ENCODE results near the gene ADCY4.
"Not testable (repeated sequence)": the region's sequence is repeated elsewhere in the genome, so short reads cannot be mapped to it uniquely, and the experiment has no call there.

The ADCY4 gene

GRCh38 chr14:24337824-24338175, 2.9 kb upstream of the ADCY4 start:
- no peak for DNase-seq

GRCh38 chr14:24337144-24337823, 2.4 kb upstream of the ADCY4 start:
- no peak for DNase-seq

DNA sequence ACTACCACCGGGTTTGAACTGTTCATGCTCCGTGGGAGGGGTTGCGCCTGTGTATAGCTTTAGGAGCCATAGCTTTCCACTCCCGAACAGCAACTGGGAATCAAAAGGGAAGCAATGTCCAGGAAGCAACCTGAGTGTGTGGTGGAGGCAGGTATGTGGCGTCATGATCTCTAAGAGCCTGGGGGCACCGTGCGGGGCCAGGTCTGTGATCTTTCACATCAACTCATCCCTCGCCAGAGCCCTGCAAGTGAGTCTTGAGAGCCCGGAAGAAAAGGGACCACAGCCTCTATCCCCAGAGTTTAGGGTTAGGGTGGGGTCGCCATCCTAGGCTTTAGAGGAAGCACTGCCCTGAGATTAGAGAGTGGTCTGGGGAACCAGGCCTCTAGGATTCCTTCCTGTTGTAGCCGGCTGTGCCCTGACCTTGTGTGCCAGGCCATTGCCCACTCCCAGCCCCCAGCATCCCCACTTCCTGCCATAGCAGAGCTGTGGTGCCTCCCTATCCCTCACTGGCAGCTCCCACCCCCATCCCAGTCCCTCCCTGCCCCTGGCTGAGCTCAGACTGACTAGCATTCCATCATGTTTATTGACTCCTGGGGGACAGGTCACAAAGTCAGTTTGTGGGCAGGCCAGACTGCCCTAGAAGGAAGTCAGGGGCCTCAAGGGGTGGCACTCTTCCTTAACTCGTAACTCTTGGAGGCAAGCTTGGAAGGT, 745 bp upstream of the ADCY4 start:
- peak; percentile 66 for DNase-seq

- peak; percentile 70 for DNase-seq
These were observed 2.4 kb downstream of the ADCY4 start for GRCh38 chr14:24332268-24332993.

DNA sequence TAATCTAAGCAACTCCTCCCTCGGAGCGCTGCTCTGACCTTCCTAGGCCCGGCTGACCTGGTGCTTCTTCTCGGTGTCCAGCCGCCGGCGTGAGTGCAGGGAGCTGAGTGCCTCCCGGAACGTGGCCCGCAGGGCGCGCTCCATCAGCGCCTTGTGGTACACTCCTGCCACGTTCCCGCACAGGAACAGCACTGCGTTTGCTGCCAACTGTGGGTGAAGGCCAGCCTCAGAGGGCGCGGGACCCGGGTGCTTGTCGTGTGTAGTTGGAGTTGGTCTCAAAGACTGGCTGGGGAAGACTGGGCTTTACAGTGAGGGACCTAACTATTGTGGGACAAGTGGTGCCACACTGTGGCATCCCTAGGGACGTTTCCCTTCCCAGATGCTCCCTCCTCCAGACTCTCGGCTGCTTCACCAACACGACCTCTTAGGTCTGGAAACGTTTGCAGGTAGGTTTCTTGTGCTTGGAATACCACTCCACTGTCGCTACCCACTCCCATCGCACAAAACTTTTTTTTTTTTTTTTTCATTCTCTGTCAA, 3.1 kb downstream of the ADCY4 start:
- DNase-seq, result no peak

DNA sequence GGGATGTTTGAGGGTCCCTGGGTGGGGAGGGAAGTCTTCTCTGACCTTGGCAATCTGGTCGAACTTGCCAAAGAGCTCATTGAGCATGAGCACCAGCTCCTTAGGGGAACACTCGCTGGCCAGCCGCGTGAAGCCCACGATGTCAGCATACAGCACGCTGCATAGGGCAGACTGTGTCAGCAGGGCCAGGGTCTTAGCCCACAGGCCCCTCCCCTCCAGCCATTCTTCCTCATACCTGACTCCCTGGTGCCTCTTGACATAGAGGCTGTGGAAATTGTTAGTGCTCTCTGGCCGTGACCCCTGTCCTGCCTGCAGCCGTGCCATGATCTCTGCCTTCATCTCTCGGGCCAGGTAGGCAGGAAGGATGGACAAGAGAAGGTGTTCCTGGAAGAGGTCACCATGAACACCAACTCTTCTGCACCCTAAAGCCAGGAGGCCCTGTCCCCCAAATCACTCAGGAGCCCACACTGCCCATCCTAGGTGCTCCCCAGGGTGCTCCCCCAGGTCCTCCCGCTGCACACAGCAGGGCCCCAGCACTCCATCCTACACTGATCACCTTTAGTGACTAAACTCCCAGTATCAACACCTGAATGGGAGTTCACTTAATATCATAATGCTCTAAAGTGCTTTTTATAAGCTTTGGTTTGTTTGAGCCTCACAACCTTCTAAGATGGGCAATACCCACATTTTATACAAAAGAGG, 3.7 kb downstream of the ADCY4 start:
- DNase-seq, result no peak

- peak; percentile 44 for DNase-seq
These were observed 5.1 kb downstream of the ADCY4 start for GRCh38 chr14:24329736-24330135.

DNA sequence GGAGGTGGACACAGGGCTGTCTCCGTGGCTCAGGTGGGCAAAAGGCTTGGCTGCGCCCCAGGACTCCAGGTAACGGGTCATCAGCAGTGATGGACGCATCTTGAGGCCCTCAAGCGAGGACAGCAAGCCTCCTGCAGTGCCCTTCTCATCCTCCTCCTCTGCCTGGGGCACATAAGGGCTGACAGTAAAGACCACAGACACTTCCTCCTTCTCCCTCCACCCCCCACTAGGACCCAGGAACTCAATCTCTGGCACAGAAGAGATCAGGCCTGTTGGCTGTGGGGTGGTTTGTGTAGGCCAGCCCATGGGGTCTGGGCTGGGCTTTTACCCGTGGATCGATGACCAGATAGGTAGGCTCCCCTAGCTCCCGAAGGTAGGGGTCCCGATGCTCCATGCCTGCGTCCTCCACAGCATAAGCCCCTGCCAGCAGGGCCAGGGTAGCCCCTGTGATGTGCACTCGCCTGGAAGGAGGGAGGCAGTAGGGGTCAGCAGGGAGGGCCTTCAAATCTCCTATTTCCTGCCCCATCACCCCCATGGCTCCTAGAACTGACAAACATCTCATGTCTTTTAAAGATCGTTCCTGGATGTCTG, 5.7 kb downstream of the ADCY4 start:
- DNase-seq, result no peak

- DNase-seq, result not testable (repeated sequence)
These were observed 7.0 kb downstream of the ADCY4 start for GRCh38 chr14:24327914-24328313.

GRCh38 chr14:24327303-24327702, 7.6 kb downstream of the ADCY4 start:
- DNase-seq, result peak; percentile 56

- DNase-seq, result no peak
These were observed 8.9 kb downstream of the ADCY4 start for GRCh38 chr14:24325963-24326362.

GRCh38 chr14:24325041-24325530, 9.8 kb downstream of the ADCY4 start:
- DNase-seq, result no peak

GRCh38 chr14:24324024-24324423, 10.8 kb downstream of the ADCY4 start:
- DNase-seq, result no peak

DNA sequence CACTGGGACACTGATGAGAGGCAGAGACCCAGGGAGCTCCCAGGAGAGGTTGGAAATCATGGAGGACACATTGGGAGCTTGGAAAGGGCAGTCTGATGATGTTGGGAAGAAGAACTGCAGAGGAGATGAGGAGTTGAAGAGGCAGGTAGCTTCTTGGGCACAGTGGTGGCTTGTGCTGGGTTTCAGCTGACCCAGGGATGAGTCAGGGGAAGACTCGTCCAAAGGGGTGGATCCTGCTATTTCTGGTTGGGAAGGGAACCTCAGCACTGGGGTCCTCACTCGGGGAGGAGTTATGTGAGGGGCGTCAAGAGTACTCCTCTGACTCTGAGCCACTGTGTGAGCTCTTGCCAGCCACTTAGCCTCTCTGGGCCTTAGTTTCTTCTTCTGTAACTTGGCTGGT, 11.5 kb downstream of the ADCY4 start:
- no peak for DNase-seq

DNA sequence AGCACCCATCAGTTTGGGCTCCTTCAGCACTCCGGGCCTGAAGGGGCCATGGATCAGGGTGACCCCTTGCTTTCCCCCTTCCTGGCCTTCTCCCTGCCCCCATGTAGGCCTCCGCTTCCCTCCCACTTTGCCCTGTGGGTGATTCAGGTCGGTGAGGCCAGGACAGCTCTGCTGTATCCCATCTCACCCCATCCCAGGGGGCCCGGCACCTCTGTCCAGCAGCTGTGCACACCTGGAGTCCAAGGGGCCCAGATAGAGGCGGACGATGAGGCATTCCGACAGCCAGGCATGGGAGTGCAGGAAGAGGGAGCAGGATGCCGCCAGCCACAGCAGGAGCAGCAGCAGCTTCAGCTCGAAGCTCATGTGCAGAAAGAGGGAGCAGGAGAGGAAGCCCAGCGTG, 12.2 kb downstream of the ADCY4 start:
- no peak for DNase-seq

GRCh38 chr14:24321212-24321975, 13.5 kb downstream of the ADCY4 start:
- no peak for DNase-seq

DNA sequence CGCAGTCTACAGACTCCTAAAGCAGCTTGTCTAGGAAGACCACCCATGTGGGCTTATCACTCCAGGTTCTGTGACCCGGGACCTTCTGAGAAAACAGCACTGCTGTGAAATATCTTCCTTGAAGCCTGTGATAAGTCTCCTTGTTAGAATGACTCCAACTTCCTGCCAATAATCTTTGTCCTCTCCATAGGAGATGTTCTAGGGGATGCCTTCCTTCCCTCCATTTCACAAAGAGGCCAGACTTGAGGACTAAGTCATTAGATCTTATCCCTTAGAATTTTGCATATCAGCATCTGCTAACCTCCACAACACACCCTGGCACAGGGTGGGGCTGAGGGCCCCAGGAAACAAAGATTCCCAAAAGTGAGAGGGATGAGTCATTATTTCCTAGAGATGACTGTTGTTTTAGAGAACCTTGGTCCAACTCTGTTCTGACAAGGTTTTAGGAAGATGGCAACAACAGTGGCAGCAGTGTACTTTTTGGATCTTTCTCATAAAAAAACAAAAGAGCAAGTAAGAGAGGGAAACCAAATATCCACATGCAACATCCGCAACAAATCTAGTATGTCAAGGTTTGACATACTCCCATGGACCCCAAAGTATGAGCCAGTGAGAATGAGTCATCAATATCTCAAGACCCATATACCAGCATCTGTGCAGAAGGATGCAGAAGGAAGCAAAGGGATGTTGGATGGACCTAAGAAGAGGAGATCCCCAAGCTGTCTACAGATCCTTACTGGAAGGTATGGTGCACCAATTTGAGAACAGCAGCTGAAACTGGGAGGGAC, 17.5 kb downstream of the ADCY4 start:
- DNase-seq, result no peak

DNA sequence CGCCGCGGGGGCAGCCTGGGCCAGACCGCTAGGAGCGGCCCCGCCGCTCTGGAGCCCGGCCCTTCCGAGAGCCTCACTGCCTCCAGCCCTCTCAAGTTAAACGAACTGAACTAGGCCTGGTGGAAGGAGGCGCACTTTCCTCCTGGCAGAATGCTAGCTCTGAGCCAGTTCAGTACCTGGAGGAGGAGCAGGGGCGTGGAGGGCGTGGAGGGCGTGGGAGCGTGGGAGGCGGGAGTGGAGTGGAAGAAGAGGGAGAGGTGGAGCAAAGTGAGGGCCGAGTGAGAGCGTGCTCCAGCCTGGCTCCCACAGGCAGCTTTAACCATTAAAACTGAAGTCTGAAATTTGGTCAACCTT, 18.3 kb downstream of the ADCY4 start:
- no peak for DNase-seq

- no peak for DNase-seq
These were observed 18.9 kb downstream of the ADCY4 start for GRCh38 chr14:24315807-24316596.

- no peak for DNase-seq
These were observed 19.5 kb downstream of the ADCY4 start for GRCh38 chr14:24315243-24315806.
